SK-N-DZ (cell line): ENCODE data around the gene HDAC10.

ENCODE experiments used
- DNase-seq: peaks from one replicate; pipeline ENCODE4 v3.0.0-alpha.2; 2015; ENCODE audit warnings: low spot score

Gene HDAC10

DNA sequence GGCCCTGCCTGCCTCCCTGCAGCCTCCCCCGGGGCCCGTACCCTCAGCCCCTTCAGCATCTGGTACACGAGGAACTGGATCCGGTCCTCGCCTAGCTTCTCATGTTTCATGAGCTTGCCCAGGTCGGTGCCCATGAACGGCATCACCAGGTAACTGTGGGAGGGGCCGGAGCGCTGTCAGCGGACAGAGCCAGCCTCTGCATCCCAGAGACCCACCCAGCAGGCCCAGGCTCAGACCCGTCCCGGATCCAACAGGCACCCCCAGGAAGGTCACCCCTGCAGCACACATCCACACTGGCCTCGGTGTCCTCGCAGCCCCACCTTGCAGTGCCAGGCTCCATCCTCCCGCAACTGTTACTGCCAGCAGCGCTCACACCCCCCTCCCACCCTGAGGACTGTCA is 6.0 kb upstream of the HDAC10 start:
- DNase-seq: no peak

DNA sequence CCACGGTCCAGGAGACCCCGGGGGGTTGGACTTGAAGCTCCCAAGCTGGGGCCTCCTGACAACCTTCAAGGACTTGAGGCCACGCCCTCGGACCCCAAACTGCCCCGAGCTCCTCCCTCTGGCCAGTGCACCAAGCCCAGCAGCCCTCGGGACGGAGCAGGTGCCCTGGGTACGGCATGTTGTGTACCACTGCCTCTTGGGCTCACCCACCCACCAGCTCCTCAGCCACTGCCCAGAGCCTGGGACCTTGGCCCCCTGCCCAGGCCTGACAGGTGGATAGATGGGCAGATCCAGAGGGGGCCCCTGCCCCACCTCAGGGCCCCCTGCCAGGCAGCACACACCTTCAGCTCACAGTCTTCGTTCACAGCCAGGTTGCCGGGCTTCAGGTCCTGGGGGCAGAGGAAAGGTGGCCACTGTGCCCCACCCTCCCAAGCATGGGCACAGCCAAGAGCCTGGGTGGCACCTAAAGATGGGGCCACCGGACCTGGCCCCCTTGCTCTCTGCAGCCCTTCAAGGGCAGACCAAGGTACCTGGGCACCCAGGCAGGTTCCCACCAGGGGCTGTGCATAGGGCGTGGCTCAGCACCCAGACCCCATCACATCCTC is 5.3 kb upstream of the HDAC10 start:
- no peak for DNase-seq

DNA sequence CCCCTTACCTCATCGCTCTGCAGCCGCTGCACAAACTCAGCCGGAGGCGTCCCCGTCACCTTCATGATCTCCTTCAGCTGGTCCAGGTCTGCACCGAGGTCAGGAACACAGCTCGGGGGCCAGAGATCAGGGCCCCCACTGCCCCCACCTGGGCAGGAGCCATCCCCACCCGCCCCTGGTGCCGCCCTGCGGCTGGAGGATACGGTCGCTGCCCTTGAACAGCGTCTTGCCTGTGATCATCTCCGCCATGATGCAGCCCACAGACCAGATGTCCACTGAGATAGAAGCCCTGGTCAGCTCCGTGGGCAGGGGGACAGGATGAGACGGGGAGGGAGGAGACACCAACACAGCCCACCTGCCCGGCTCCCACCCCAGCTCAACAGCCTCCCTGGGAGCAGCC is 4.5 kb upstream of the HDAC10 start:
- no peak for DNase-seq

DNA sequence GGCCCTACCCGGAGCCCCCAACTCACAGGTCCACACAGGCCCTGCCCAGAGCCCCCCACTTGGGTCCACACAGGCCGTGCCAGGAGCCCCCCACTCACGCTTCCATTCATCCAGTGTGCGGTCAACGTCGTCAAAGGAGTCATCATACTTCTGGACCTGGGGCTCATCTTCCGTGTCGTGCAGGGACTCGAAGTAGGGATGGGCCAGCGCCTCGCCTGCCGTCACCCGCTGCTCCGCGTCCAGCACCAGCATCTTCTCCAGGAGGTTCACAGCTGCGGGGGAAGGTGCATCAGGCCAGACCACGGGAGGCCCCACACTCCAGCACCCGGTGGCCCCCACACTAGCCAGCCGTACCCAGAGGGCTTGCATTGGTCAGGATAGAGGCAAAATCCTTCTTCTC is 4.0 kb upstream of the HDAC10 start:
- no peak for DNase-seq

DNA sequence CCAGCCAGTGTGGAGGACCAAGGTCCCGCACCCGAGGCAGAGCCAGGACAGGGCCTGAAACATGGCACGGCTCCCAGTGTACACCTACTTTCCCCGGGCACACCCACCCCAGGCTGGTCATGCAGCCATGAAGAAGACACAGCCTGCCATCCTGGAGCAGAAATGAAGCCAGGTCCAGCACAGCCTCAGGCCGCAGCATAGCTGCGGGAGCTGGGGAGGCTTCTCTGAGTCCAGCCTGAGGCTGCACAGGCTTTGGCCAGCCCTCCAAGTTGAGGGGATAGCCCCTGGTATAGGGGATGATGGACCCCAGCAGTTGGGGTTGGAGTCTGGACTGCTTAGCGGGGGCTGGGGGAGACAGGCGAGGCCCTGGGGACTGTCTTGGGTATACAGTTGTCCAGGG is 2.9 kb upstream of the HDAC10 start:
- no peak for DNase-seq

DNA sequence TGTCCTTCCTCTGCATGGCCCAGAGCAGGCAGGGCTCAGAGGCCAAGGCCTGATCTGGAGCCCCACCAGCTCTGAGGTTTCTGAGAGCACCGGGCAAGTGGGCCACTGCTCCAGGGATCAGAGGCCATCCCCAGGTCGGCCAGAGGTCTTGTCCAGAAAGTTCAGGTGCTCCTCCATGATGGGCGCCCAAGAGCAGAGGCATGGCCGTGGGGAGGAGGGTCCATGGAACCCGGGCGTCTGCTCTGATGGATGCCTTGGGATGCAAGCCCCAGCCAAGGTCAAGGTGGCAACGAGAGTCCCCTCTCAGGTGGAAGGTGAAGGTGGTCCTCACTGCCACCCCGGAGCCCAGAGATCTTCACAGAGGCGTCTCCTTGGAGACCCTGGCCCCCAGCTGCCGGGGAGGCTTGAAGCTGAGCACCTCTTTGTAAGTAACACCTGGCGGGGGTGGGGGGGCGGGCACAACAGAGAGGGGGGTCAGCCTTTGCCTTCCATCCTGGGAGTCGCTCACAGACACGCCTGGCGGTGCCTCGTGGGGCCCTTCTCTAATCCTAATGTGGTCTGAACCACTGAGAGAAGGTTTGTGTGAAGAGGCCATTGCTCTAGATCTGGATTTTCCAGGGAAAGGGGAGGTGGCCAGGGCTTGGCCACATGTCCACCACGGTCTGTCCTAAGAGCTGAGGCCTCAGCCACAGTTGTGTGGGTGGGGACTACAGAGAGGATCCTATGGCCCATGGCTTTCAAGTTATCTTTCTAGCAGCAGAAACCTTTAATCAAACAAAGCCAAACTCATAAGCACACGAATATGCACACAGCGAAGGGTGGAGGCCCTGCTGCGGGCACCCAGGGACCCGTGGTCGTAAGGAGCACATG is 2.2 kb upstream of the HDAC10 start:
- no peak for DNase-seq

DNA sequence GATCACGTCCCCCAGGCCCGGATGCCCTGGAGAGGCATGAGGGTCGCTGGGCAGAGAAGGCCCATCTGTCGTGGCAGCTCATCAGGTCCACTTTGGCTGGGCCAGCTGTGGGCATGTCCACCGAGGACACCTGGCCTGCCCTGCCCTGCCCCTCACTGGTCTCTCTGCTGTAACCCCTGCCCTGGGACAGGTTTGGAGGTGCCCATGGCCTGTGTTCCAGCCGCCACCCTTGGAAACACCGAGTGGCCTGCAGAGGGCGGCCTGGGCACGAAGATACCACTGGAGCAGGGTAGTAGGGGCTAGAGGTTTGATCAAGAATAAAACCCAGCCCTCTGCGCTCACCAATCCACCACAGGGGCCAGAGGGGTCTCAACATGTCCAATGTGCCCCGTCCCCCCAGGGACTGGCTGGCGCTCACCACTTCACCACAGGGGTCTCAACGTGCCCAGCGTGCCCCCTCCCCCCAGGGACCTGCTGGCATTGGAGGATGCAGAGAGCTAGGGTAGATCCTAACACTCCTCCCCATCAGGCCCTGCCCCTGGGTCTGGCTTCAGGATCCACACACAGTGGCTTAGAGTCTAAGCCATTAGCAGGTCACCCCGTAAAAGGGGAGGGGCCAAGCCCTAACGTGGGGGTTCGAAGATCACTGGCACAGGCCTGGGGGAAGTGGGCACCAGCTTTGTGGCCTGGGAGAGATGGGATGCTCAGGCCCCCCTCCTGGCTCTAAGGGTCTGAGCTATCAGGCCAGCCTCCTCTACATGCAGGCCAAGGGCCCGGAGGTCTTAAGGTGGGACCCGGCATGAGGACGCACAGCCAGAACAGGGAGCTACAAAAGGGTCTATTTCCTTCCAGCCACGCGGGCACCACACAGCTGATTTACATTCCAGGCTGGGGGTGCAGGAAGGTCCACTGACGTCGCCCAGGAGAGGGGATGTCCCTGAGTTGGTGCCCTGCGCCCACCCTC is 1.3 kb upstream of the HDAC10 start:
- peak; percentile 56 for DNase-seq

DNA sequence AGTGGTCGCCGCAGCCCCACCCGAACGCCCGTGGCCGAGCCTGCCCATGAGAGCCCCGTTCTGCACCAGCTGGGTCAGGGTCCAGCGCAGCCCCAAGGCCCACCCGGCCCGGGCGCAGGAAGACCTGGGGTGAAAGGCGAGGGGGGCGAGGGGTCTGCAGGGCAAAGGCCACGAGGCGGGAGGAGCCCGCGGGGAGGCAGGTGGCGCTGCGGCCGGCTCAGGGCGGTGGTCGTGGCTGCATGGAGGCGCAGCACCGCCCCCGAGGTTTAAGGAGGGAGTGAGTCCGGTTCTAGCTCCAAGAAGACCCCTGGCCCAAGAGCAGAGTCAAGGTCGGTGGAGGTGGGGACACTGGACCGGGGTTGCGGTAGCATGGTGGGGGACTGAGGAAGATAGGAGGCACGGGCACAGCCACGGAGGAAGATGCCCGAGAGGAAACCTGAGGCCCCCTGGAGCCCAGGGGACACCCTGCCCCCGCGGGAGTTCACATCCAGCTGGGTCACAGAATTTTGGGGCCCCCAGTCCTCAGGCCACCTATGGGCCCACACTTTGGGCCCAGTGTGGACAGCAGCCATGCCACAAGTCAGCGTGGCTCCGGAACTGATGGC is 514 bp upstream of the HDAC10 start:
- DNase-seq: peak; percentile 54

DNA sequence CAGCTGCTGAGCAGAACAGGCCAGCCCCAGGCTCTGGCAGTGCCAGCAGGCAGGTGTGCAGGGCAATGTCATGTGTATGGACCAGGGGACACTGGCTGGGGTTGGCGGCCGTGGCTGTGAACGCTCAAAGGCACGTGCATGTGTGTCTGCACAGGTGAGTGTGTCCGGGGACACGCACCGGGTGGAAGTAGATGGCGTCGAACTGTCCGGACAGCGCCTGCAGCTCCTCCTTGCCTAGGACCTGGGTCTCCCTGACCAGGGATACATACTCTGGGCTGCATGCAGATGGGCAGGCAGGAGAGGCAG is 863 bp downstream of the HDAC10 start:
- no peak for DNase-seq

DNA sequence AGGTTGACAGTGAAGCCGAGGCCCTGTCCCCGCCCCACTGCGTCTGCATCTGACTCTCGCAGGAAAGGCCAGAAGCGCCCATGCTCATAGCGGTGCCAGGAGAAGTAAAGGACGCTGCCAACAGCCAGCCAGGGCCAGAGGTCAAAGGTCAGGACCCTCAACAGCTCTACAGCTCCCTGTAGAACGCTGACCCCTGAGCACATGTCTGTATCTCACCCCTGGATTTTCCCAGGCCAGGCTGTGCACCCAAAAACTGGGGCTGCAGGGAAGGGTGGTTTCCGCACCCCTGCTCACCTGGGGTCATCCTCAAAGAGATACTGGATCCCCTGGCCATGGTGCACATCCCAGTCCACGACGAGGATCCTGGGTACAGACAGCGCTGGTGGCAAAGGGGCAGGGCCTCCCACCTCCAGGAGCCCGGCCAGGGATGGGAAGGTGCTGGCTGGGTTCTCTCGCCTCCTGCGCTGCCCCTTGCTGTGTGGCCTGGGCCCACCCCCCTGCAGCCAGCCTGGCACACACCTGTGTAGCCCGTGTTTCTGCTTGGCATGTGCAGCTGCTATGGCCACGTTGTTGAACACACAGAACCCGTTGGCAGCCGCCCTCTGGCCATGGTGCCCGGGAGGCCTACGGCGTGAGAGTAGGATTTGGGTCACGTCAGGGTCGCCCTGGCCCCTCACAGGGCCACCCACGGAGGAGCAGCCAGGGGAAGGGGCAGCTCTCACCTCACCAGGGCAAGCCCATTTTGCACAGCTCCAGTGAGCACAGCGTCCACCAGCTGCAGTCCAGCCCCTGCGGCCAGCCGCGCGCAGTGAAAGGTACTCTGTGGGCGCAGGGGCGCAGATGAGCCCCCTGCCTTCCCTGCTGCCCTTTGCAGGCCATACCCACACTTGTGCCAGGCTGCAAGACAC is 1.5 kb downstream of the HDAC10 start:
- no peak for DNase-seq

DNA sequence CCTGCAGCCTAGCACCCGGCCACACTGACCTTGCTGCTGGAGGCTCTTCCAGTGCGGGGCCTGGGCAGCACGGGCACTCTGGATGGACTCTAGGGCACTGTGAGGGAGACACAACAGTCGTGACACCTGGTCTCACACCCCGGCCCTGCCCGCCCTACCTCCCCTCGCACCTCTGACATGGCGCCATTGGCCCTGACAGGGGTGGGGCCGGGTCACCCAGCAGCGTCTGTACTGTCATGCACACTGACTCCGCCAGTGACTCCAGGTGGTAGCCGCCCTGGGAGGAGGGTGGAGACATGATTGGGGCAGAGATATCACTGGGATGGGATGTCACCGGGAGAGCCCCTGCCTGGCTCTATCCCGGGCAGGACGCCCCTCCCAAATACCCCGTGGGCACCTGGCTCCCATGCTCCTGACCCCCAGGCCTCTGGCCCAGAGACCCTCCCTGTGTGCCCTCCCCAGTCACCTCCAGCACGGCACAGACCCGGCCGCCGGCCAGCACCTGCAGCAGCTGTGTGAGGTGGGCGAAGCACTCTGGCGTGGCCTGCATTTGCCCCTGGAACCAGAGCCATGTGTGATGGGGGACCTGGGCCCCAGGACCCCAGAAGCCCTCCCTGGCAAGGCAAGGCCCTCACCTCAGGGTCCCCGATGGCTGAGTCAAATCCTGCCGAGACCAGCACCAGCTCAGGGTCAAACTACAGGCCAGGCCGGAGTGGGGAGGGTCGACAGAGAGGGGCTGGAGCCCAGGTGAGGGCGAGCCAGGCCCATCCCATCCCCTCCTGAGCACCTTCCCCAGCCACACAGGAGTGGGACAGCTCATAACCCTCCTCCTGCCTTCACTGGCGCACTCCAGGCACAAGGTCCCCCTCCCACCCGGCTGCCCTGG is 2.6 kb downstream of the HDAC10 start:
- no peak for DNase-seq

DNA sequence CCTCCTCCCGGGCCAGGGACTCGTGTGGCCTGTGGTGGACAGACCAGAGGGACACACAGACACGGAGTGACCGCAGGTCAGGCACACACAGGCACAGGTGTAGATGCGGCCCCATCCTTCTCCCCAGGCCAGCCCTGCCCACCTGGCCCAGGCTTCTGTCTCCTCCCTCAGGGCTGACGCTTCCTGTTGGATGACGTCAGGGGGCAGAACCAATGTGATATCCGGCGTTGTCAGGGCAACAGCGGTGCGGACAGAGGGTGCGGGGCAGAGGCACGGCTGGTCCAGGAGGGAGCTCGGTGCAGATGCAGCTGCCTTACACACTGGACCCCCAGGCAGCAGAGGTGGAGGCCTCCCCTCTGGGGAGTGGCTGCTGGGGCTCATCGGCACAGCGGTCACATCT is 3.3 kb downstream of the HDAC10 start:
- peak; percentile 86 for DNase-seq

DNA sequence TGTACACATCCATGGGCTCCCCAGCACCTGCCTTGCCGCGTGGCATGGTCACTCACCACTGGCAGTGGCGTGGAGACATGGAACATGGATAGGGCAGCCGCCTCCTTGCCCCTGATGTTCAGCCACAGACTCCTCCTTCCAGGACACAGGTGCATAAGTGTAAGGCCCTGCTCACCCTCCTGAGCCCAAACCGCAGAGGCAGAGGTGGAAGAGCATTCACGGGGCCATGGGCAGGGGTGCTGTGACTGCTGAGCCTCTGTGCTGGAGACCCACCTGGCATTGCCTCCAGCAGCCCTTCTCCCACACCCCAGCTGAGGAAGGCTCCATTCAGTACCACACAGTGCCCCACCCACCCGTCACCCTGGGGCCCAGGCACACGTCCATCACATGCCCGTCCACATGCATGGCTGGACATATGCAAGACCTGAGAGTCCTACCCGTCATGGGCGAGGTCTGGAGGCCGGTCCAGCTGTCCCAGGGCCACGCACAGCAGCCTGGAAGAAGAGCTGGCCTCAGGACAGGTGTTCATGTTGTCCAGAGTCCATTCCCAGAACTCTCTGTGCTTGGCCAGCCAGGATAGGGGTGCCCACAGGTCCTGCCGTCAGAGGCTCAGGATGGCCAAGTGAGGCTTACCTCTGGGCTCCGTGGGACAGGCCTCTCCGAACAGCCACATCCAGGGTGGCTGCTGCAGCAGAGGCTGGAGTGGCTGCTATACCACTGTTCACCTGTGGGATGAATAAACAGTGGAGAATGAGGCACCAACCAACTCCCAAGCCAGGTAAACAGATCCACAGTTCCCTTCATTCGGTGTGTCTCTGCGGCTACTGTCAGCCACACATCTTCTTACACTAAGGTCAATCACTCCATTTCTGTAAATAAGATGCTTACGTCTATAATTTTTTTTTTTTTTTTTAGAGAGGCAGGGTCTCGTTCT is 4.6 kb downstream of the HDAC10 start:
- no peak for DNase-seq

DNA sequence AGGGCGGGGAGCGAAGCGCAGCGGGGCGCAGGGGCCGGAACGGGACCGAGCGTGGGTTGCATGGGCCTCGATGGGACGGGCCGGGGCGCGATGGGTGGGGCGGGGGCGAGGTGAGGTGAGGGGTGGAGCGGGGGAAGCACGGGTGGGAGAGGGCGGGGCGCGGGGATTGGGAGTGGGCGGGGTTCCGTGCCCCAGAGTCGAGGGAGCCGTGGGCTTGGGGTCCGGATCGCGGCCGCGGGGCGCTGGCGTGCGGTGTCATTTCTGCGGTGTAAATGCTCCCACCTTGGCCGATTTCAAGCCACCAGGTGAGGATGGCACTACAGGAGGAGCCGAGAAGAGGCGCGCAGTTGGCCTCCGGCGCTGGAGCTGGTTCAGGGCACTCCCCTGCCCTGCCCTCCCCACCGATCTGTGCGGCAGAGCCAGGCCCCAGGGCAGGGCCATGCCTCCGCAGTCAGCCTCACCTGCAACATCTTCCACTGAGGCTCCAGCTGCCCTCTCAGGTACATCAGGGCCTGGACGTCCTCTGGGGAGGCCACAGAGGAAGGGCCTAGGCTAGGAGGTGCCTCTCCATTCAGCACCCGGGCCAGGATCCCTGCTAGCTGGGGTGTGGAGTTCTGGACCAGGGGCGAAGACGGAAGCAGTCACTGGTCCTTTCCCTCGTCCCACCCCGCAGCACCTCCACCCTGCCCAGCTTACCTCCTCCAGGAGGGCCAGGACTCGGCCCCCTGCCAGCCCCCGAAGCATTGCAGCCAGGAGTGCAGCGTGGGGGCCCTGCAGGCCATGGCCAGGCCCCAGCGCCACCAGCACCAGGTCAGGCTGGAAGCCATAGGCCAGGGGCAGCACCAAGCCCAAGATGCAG is 5.6 kb downstream of the HDAC10 start:
- no peak for DNase-seq

DNA sequence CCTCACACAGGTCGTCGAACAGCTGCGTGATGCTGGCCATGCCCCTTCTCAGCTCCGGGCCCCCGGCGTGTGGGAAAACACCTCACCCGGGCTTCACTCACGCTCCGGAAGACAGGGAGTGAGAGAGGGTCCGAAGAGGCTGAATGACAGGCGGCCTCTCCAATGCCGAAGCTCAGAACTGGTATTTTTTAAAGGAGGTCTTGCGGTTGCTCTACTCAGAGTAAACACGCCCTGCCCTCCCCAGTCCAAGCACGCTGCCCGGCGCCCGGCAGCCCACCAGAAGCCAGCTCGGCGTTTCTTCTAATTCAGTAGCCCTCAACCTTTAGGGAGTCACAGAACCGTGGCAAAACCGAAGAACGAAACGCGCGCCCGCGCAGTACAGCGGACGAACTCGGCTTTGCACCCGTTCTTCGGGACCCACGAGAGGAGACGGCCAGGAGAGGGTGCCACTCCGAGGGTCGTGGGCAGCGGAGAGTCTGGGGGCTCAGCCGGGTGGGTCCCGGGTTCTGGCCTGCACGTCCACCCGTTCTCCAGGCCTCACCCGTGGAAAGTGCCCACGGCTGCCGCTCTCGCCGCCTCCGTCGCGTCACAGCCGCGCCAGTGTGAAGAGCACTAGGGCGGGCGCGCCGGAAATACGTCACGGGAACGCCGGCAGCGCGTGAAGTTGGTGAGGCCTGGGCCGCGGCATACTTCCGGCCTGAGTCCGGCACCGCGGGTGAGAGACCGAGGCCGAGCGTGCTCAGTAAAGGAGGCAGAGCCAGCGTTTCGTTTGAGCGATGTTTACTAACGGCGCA is 6.4 kb downstream of the HDAC10 start, which contains the start of gene TUBGCP6:
Gene TUBGCP6 (minus strand): TSS at position 604 of the 794 bp plus-strand sequence. CDS start 564 bp downstream, at position 40.
- DNase-seq: peak; percentile 92

DNA sequence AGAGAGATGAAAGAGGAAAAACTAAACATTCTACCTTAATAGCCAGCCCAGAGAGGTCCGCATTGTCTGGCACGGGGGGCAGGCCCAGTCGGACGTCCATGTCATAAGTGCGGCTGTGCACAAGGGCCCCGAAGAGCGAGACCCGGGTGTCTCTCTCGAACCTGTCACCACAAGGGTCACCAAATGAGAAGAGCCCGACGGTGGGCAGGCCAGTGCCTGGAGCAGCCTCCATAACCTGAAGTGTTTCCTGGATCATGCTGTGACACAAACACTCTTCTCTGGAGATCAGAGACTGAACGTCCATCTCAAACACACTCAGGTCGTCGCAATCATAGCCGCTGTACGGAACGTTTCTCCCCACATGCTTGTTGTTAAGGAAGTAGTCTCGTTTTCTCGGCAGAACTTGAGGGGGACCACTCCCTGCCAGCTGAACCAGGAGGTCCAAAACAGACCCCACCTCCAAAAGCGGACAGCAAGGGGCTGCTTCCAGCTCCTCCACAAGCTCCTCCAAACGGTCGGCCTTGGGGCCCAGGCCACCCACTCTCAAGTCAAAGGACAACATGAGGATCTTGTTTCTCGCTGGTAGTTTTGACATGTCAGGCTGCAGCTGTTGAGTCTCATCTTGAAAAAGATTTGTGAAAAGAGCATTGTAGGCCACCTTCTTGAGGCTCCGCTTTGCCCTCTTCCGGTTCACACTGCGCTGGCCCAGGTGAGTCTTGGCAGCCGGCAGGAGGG is 7.2 kb downstream of the HDAC10 start:
- DNase-seq: no peak
